ENCODE results near the gene COX19.

- TF ChIP-seq POLR2A (IDR thresholded peaks at IDR 0.05) (no peak), CTCF (IDR thresholded peaks at IDR 0.05) (no peak), POLR2AphosphoS5 (IDR thresholded peaks at IDR 0.05) (no peak), EP300 (IDR thresholded peaks at IDR 0.05) (no peak)
Observed at GRCh38 chr7:1022801-1023465, 47.6 kb upstream of the COX19 start.
